AG09319 (cell line): ENCODE results near the gene KCNIP4.

ENCODE experiments used
- DNase-seq: peaks from one replicate; pipeline ENCODE4 v3.0.0-alpha.2; 2010; ENCODE audit warnings: low read depth; ENCODE audit errors: extremely low read depth
- CTCF ChIP-seq: IDR thresholded peaks from 2 replicates; pipeline ENCODE4 v1.5.1; 2011; ENCODE audit warnings: low read depth, mild to moderate bottlenecking, inconsistent platforms, low read length, moderate library complexity

The KCNIP4 gene

GRCh38 chr4:21888195-21888976 is 60.2 kb downstream of the KCNIP4 start:
- DNase-seq: peak; percentile 57

GRCh38 chr4:21887481-21887880 is 61.1 kb downstream of the KCNIP4 start:
- DNase-seq: no peak
- no peak for TF ChIP-seq CTCF

More at GRCh38 chr4:21888195-21888976, 60.2 kb downstream of the KCNIP4 start:
- TF ChIP-seq CTCF: no peak

- TF ChIP-seq CTCF: no peak
- DNase-seq: no peak
Measured at GRCh38 chr4:21885770-21886169, 62.8 kb downstream of the KCNIP4 start.

GRCh38 chr4:21885241-21885640 is 63.3 kb downstream of the KCNIP4 start:
- TF ChIP-seq CTCF: no peak
- peak; percentile 2 for DNase-seq

GRCh38 chr4:21884615-21885014 is 64.0 kb downstream of the KCNIP4 start:
- no peak for DNase-seq
- TF ChIP-seq CTCF: no peak

GRCh38 chr4:21882051-21882839 is 66.3 kb downstream of the KCNIP4 start:
- DNase-seq: no peak
- TF ChIP-seq CTCF: no peak

- peak; percentile 15 for DNase-seq
- TF ChIP-seq CTCF: peak; percentile 13
Measured at GRCh38 chr4:21879187-21879586, 69.4 kb downstream of the KCNIP4 start.
